GM19238 (cell line): ENCODE measurements around the gene GBX2.
"Not testable (repeated sequence)": the region's sequence is repeated elsewhere in the genome, so short reads cannot be mapped to it uniquely, and the experiment has no call there.

Experiments
- DNase-seq: peaks from one replicate; pipeline ENCODE4 v3.0.0; 2011; ENCODE audit warnings: low spot score; ENCODE audit not compliant: insufficient read length

Gene GBX2

DNA sequence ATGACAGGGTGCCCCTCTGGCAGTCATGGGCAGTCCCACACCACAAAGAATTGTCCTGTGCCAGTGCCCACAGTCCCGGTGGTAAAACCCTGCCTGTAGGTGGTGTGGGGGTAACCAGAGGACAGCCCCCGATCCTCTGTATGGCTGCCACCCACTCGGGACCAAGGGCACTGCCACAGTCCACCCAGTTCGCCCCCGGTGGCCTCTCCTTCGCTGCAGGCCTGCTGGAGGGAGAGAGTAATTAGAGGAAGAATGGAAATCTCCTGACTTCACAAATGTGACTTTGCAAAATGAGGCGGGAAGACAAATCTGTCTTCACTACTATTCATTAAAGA lies 11.4 kb downstream of the GBX2 start:
- DNase-seq: no peak

DNA sequence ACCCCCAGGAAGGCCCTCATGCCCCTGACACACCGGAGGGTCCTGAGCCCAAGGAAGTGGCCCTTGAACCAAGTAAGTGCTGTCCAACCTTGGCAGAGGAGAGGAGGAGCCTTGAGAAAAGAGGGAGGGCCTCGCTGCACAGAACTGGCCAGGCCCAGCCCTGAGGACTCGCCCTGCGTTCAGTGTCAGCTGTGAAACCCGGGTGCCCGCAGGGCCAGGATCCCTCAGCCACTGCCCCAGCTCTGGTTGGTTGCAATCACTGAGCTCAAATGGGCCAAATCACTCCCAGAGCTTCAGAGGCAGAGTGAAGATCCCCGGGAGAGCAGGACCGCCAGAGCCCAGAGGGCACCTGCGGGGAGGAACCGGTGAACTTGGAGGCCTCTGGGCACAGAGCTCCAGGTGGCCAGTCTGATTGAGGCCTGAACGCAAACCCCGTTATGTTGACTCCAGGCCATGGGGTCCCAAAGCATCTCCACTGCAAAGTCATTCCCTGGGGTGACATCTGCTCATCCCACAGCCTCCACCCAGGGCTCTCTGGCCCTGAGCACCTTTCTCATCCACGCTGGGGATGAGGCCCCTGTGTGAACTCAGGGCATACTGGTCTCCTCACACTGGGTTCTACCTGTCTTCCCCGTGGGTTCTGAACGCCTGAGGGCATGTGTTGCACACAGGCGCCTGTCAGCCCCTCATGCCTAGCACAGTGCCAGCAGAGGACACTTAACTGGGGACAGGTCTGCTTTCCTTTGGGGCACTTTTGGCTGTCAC lies 11.9 kb downstream of the GBX2 start:
- DNase-seq: no peak

DNA sequence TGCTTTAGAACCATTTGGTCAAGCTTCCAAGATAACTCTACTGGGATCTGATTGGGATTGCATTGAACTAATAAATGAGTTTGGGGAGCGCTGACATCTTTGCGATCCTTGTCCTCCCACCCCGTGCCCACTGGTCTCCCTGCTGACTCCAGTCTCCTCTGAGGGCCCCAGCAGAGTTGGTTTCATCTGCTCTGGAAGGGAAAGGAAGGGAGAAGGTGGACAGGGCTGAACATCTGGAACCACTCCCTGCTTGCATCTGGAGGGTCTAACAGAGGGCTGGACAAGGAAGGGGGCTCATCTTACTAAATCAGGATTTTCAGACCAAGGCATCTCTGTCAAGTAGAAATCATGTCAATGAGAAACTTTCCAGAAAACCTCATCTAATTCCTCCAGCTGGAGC lies 12.8 kb downstream of the GBX2 start:
- DNase-seq: no peak

DNA sequence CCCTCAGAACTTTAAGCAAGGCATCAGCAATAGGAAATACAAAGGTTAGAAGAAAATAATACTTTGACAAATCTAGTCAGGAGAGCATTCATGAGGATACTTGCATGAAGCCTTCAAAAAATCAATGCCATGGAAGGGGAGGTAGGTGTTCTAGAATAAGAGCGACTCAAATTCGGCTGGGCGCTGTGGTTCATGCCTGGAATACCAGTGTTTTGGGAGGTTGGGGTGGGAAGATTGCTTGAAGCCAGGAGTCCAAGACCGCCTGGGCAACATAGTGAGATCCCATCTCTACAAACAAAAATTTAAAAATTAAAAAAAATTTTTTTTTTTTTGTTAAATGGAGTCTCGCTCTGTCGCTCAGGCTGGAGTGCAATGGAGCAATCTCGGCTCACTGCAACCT lies 21.8 kb downstream of the GBX2 start:
- DNase-seq: no peak

DNA sequence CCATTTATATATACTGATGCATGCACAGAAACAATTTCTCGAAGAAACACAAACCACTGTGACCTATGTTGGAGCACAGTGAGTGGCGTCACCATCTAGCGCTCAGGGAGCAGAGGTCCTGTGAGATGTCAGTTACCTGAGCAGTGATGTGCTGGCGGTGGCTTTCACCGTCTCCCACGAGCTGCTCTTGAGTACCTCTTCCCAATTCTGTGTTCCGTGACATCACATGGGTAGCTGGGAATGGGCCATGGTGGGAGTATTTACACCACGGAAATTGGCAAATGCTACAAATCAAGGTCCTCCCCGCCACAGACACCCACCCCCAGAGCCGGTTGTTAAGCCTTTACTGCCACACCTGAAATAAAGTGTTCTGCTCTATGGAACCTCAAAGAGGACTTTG lies 24.4 kb downstream of the GBX2 start:
- DNase-seq: no peak

DNA sequence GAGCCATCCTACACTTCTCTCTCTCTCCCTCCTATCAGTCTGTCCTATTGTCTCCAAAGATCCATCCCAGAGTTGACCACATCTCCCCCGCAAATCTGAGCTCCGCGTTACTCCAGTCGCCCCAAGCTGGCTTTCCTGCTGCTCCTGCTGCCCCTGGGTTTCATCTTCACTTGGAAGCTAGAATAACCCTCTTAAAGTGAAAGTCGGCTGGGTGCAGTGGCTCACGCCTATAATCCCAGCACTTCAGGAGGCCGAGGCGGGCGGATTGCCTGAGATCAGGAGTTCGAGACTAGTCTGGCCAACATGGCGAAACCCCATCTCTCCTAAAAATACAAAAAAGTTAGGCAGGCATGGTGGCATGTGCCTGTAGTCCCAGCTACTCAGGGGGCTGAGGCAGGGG lies 26.6 kb downstream of the GBX2 start:
- DNase-seq: not testable (repeated sequence)

DNA sequence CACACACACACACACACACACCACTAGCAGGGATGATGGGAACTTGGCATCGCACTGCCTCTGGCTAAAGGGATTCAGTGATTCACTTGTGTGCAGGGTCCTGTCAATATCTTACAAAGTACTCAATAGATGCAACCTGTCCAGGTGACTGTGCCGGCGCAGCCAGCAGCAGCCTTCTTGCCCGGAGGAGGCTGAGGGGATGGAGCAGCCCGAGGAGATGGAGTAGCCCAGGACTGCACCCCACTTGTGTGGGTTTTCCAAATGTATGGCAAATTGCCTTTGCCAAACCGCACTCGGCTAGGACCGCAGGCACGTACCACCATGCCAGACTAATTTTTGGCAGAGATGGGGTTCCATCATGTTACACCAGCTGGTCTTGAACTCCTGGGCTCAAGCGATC lies 31.1 kb downstream of the GBX2 start:
- no peak for DNase-seq

DNA sequence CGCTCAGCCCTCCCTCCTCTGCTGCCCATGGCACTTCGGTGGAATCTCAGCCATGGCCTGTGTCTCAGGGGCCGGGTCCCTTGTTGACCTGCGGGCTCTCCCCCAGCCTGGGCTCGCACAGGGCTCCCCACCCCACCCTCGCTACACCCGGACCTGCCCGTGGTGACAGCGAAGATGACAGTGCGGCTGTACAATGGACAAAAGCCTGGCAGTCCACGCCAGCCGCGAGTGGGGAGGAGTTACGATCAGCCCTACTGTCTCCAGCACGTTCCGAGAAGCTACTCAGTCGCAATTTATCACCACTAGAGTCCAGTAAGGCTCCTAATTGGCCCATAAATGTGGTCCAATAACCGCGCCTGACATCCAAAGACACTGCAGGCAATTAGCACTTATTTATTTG lies 31.6 kb downstream of the GBX2 start:
- no peak for DNase-seq

DNA sequence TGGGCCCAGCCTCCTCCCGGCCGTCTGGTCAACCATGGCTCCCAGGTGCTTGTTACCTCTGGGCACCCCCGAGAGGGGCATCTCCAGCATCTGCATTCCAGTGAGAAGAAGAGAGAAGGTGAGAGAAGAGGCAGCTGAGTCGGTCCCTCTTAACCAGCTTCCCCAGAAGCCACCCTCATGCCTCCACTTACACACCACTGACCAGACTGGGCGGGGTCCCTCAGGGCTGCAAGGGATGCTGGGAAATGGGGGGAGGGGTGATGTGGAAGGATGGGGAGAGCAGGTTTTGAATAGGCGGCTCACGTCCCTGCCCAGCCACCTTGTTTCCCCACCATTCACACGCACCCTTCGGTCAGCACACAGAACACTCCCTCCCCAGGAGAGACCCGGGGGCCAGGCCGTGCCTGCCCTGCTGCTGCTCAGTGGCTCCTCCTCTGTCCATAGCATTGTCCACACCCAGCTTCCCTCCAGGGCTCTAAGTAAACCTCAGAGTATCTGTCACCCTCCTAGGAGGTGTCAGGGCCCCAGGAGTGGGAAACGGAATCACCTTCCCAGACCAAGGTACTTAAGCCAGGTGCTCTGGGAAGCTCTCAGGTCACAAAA lies 34.7 kb downstream of the GBX2 start:
- DNase-seq: no peak

DNA sequence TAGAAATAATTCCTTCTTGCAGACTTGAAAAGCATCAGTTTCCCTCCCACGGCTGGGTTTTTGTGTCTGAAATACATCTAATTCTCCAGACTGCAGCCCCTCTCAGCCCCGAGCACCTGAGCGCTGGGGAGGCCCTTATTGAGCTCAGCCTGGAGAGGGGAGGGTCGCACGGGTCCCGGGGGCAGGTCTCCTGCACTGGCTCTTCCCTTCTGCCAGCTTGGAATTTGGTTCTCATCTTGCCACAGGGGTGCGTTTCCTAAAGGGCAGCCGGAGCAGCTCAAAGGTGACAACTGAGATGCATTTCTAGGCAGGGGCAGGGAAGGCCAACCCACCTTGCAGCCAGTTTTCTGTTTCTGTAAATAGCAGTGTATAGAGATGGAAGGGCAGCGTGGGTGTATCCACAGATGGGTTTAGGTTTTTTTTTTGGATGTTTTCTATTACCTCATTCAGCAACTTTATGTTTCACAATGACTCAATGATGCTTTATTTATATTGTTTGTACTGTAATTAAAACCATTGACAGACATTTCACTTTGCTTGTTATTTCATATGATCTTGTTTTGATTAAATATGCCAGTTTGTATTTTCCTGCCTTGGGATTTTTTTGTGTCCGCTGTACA lies 37.0 kb downstream of the GBX2 start:
- DNase-seq: no peak

DNA sequence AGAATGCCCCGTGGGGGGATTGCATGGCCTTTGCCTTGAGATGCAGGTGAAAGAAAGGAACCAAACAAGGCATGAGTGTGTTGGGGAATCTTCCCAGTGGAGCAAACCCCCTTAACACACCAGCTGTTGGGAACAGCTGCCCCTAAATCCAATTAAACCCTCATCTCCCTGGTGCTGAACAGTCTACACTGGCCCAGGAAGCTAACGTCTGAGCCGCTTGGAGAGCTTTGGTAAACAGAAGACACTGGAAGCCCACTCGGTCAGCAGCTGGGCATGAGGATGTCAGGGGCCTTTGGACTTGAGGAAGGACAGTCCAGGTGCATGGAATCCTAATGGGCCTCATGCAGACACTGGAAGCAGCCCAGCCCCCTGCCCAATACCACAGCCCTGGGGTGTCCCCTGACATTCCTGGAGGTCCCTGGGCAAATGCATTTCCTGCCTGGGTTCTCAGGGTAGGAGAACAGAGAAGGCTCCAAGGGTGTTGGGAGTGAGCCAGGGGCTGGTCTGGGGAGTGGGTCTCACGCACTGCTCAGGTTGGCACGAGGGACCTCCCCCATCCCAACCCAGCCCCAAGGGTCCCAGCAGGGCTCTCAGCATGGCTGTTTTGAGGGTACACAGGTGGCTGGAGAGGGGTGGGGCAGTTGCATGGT lies 37.7 kb downstream of the GBX2 start:
- DNase-seq: no peak

DNA sequence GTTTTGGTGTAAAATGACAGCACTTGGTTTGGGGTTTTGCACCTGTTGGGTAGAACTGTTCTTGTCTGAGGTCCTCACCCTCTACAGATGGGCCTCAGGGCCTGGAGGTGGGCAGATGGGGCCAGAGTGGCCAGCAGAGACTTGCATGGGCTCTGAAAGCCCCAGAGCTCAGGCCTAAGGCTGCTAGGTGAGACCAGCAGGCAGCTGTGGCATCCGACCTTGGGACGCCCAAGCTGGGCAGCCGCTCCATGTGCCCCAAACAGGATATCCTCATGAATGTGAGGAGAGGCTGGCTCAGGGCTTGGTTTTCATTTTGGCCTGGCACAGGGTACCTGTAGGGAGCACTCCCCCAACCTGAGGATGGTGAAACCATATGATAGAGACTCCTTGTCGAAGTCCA lies 38.3 kb downstream of the GBX2 start:
- DNase-seq: no peak

DNA sequence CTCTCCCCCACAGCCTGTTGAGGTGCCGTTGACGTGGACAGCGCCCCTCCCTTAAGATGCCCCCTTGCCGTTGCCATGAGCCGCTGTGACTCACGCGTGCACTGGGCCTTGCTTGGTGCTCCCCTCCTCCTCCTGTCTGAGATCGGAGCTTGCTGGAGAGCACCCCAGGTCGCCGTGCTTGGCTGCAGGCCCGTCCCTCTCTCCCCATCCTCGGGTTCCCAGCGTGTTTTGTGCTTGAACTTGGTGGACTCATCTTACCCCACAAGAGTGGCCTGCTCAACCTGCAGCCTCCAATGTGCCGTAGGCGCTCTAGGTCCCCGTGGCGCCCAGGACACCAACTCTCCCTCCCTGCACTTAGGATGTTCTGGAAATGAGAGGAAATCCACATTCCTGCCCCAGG lies 39.9 kb downstream of the GBX2 start:
- no peak for DNase-seq

DNA sequence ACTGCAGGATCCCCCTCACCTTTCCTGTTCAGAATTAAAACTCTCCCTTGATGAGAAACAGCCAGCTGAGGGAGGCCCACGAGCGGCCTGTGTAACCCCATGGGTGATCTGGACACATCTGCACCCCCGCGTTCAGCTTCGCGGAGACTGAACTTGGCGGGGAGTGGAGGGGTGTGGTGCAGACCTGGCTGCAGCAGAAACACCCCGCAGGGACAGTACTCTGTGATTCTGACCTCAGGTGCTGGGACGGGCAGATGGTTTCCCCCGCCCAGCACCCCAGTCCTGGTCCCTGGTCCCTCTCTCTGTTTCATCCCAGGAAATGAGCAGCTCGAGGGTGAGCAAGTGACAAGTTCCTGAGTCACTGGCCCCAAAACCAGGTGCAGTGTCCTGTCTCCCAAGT lies 41.2 kb downstream of the GBX2 start:
- no peak for DNase-seq

DNA sequence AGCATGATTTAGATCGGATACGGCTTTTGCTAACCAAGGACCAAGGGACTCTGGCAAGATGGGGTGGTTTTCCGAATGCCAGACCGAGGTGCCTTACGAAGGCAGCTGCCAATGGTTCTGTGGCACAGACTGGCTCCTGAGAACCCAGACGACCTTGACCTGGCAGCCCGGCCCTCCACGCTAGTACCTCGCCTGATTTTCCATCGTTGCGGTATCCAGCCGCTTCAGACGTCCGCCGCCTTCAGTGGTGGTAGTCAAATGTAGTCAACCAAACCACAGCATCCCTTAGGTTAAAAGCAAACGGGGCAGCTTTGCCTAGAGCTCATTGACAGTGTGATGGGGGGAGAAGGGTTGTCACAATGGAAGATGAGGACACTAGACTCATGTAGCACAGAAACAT lies 42.6 kb downstream of the GBX2 start:
- DNase-seq: no peak

DNA sequence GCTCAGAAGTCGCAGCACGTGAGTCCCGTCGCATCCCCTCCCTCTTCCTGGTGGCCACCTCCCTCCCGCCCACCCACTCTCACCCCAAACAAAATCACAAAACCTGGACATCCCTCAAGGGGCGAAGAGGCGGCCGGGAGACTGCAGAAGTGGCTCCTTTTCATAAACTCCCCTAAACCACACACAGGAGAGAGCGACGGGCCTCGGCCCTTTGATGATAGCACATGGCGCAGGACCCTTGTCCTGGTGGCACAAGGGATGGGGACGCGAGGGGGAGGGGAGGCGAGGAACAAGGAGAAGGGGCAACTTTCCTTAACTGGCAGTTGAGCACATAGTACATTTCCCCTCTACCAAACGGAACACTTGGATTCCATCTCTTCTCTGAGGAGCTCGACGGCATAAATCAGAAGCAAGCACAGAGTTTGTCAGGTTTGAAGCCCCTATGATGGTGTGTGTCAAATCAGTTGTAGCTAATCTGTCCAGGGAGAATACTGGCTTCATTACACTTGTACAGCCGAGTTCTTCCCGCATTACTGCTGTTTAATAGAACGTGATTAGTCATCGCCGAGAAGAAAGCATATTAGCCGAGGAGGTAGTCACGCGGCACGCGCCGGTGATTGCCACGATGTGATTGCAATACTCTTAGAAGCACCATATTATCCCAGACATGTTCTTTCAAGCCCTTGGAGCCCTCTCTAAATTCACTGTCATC lies 43.8 kb downstream of the GBX2 start:
- no peak for DNase-seq

DNA sequence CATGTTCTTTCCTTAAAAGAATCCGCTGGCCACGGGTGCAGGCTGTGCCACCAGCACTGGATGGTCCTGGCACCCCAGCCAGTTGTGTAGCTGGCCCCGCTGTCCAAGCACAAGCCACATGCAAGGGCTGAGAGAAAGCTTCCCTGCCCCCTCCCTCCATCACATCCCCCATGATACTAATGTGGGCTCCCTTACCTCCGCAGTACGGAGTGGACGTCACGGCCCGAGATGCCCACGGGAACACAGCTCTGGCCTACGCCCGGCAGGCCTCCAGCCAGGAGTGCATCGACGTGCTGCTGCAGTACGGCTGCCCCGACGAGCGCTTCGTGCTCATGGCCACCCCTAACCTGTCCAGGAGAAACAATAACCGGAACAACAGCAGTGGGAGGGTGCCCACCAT lies 44.5 kb downstream of the GBX2 start:
- no peak for DNase-seq

DNA sequence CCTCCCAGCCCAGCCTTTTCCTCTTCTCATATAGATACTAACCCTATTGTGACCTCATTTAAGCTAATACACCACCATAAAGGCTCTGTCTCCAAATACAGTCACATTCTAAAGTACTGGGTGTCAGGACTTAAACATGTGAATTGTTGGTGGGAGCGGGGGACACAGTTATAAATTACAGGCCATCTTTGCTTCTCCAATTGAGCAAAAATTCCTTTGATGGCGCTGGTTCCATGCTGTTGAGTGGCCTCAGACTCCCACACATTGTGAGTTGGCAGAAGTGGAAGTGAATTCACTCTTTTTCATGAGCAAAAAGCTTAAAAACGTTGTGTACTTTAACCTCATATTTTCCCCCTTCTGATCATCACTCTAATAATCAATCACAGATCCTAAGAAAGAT lies 46.0 kb downstream of the GBX2 start:
- no peak for DNase-seq

DNA sequence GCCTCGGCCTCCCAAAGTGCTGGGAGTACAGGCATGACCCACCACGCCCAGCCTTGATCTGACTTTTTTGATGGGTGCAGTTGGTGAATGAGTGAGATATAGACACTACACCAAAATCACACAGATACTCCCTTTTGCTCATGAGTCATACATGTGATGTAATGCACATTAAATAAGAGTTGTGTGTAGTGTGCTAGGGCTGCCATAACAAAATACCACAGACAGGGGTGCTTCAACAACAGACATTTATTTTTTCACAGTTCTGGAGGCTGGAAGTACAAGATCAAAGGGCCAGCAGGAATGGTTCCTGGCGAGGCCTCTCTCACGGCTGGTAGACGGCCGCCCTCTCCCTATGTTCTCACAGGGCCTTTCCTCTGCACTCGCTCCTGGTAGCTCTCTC lies 46.6 kb downstream of the GBX2 start:
- no peak for DNase-seq

DNA sequence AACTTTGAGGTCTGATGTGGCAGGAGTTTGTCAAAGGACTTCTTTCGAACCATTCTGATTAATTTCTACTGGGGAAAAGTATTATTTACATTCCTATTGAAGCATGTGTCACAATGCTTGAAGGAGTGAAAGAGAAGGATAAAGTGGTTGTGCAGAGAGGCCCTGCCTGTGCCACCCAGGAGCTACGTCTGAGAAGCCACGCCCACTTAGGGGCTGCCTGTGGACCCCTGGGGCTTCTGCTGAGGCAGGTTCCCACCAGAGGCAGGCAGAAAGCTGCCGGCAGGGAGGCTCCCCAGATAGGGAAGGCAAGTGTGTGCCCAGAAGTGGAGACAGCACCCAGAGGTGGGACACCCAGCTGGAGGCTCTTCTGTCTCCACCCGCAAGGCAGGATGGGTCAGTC lies 47.4 kb downstream of the GBX2 start:
- no peak for DNase-seq

DNA sequence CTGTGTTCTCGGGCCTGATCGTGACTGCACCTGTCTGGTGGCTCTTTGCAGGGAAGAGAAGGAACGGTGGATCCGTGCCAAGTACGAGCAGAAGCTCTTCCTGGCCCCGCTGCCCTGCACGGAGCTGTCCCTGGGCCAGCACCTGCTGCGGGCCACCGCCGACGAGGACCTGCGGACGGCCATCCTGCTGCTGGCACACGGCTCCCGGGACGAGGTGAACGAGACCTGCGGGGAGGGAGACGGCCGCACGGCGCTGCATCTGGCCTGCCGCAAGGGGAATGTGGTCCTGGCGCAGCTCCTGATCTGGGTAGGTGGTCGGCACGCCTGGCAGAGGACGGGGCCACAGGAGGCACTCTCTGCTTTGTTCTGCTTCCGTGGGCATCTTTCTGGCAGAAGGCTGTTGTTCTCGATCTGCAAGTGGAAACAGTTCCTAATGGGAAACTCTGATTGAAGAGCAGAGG lies 48.0 kb downstream of the GBX2 start:
- DNase-seq: no peak

DNA sequence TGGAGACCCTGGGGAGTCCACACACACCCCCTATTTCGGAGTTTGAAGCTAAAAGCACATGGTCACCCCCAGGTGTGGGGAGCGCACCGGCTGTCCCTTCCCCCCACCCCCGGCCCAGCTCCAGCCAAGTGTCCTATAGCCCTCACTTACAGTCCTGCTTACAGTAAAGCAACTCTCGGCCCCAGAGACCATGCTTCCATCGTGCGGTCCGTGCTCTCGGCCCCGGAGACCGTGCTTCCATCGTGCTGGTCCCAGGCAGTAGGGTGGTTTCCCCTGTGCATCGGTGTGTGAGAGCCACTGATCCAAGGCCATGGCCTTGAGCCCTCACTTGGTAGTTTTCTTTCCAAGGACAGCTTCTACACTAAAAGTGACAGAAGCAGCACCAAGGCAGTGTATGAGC lies 48.7 kb downstream of the GBX2 start:
- DNase-seq: no peak
